A673 (cell line): ENCODE data around the gene ECEL1.
A peak's percentile ranks its signal among the peaks of the same experiment; 100 is the strongest.

Experiments used
- EZH2 ChIP-seq: fragments of 200-600 bp; sonication (generic); IDR thresholded peaks from 2 replicates; pipeline ENCODE4 v1.6.1; 2017; ENCODE audit warnings: borderline replicate concordance, low read depth, mild to moderate bottlenecking, mixed read lengths, antibody characterized with exemption, low read length; ENCODE audit not compliant: poor library complexity, severe bottlenecking
- TF ChIP-seq, protein P1 (sequence below): fragments of 300-800, 200-600 bp; sonication (generic); conservative IDR thresholded peaks from 2 replicates; pipeline ENCODE4 v1.5.1; 2017; ENCODE audit warnings: low read depth, mild to moderate bottlenecking, antibody characterized with exemption, low read length, moderate library complexity, mixed read lengths

GRCh38 chr2:232438951-232439757, 48.5 kb downstream of the ECEL1 start:
- TF ChIP-seq, protein P1, sequence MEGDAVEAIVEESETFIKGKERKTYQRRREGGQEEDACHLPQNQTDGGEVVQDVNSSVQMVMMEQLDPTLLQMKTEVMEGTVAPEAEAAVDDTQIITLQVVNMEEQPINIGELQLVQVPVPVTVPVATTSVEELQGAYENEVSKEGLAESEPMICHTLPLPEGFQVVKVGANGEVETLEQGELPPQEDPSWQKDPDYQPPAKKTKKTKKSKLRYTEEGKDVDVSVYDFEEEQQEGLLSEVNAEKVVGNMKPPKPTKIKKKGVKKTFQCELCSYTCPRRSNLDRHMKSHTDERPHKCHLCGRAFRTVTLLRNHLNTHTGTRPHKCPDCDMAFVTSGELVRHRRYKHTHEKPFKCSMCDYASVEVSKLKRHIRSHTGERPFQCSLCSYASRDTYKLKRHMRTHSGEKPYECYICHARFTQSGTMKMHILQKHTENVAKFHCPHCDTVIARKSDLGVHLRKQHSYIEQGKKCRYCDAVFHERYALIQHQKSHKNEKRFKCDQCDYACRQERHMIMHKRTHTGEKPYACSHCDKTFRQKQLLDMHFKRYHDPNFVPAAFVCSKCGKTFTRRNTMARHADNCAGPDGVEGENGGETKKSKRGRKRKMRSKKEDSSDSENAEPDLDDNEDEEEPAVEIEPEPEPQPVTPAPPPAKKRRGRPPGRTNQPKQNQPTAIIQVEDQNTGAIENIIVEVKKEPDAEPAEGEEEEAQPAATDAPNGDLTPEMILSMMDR, result peak; percentile 48
- no peak for TF ChIP-seq EZH2
